HG03095 (cell line): Measurements from ENCODE around the gene NSFL1C.
"Not testable (repeated sequence)": the region's sequence is repeated elsewhere in the genome, so short reads cannot be mapped to it uniquely, and the experiment has no call there.

ENCODE experiments used
- ATAC-seq: cut with Tn5 transposase; IDR thresholded peaks from one replicate; pipeline ENCODE4 v1.9.1; 2021; ENCODE audit warnings: moderate library complexity; ENCODE audit not compliant: unreplicated experiment

Gene NSFL1C

DNA sequence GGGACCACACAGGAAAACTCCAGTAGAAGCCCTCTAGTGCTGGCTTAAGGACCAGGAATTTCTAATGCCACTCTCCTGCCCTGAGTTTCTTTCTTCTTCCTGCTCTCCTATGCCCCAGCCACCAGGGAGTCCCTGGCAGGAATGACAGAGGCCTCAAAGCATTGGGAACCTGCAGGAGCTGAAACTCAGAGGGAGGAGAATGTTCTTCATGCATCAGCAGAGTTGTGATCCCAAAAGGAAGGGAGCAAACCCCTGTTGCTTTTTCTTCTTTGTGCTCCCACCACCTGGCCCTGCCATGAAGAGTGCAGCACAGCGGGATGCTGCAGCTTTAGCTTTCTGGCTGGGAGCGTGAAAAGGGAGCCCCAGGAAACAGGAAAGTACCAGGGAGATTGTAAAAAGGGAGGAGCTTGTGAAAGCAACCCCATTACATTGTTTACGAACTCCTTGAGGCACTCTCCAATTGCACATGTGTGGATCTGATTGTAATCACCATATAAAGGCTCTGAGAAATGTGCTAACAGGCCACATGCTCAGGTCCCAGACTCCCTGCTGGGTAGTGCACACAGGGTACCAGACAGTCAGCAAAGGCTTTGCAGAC, 39.1 kb downstream of the NSFL1C start:
- ATAC-seq, result no peak

DNA sequence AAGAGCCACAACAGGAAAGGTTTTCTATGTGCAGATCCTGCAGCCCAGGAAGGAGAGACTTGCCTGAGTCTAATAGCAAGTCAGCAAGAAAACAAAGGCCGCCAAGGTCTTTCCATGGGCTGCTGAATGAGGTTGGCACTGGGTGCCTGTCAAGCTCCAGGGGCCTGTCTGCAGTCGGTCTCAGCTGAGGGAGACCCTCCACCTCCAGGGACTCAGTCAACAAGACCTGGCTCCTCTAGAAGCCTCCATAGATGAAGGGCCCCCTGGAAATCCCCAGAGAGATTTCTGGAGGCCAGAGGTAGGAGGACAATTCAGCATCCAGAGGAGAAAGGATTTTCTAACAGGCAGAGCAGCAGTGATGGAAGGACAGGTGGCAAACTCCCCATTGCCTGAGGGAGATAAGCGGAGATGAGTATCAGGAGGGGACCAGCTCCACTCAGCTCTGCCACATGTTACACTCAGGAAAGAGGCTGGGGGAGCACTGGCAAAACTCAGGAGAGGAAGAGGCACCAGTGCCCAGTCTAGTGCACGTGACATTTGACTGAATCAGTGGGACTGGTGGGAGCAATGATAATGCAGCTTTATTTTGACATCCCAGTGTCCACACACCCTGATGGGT, 40.3 kb downstream of the NSFL1C start:
- ATAC-seq, result no peak

DNA sequence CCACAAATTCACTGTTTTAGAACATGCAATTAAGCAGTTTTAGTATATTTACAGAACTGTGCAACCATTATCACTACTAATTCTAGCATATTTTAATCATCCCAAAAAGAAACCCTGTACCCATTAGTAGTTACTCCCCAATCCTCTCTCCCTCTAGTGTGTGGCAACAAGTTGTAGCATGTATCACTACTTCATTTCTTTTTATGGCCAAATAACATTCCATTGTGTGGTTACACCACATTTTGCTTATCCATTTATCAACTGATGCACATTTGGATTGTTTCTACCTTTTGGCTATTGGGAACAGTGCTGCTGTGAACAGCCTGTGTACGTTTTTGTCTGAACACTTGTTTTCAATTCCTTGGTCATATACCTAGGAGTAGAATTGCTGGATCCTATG, 42.3 kb downstream of the NSFL1C start:
- no peak for ATAC-seq

DNA sequence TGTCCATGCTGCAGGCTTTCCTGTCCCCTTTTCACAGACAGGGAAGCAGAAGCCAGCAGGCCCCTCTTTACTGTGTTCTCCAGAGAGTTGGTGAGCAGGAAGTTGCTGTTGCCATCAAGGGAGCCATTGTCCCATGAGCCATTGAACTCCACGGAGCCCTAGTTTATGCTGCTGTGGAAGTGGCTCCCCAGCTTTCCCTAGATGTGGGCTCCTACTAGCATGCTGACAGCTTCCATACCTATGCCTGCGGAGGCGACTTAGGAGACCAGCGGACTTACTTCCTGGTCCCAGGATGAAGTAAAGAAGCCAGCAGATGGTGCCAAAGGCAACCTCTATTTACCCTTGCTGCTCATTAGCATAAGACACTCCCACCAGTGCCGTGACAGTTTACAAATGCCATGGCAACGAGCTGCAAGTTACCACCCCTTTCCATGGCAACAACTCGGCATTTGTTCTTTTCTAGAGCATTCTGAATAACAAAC, 43.0 kb downstream of the NSFL1C start:
- no peak for ATAC-seq

DNA sequence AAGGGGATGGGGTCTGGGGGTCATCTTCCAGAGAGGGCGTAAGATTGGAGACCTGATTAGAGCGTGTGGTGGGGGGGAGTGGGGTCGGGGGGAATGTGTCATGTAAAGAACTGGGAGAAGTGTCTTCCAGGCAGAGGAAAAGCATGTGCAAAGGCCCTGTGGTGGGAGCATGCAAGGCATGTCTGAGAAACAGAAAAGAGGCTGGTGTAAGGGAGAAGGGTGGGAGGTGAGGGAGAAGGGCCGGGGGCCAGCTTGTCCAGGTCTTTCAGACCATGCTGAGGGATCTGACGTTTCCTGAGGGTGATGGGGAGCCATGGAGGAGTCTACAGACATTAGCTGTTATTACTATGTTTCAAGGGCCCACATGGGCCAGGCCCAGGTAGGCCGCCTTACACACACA, 43.4 kb downstream of the NSFL1C start:
- no peak for ATAC-seq

DNA sequence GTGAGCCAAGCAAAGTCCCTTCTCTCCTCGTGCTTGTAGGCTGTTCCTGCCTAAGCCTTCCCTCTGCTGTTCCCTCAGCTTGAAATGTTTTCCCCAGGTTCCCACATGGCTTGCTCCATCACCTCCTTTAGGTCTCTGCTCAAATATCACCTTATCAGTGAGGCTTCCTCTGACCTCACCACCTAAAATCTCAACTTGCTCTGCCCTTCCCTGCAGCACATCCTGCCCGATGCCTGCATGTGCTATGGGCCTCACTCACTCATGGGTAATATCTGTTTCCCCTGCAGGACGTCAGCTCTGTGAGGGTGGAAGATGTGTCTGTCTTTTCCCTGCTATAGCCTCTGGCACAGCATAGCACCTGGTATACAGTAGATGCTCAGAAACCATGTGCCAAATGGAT, 43.9 kb downstream of the NSFL1C start:
- no peak for ATAC-seq

DNA sequence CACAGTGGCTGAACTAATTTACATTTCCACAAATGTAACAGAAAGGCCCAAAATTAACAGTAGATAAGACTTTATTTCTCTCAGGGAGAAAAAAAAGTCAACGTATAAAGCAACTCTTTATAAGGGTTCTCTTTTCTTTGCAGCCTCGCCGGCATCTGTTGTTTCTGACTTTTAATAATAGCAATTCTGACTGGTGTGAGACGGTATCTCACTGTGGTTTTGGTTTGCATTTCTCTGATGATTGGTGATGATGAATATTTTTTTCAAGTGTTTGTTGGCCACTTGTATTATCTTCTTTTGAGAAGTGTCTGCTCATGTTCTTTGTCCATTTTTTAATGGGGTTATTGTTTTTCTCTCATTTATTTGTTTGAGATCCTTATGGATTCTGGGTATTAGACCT, 46.6 kb downstream of the NSFL1C start:
- ATAC-seq, result no peak

DNA sequence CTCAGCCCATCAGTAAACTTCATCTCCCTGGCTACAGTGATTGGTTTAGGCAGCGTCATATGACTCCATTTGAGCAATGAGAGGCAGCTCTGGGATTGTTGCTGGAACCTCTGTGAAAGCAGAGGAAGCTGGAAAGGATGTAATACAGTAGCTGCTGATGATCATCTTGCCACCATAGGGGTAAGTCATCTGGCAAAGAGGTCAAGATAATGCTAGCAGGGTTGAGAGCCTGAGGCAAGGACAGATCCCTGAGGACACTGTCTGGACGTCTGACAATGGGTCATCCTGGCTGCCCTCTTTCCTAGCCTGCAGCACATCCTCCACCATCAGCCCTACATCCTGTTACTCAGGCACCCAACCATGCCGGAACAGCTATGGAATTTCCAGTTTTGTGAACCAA, 48.3 kb downstream of the NSFL1C start:
- ATAC-seq, result no peak

DNA sequence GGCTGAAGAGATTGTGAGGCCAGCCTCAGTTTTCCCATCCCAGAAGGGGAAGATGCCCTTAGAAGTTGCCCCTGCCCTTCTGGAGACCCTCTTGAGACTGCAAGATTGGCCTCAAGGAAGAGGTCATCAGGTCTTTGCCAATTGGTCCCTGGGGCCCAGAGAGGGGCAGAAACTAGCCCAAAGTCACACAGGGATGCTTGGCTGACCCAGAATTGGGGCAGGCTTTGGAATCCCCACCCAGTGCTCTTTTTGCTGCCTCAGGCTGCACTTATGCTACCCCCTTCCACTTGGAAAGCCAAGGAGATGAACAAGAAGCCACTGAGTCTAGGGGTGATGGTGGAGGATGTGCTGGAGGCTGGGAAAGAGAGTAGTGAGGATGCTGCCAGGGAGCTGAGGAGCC, 48.9 kb downstream of the NSFL1C start:
- no peak for ATAC-seq

DNA sequence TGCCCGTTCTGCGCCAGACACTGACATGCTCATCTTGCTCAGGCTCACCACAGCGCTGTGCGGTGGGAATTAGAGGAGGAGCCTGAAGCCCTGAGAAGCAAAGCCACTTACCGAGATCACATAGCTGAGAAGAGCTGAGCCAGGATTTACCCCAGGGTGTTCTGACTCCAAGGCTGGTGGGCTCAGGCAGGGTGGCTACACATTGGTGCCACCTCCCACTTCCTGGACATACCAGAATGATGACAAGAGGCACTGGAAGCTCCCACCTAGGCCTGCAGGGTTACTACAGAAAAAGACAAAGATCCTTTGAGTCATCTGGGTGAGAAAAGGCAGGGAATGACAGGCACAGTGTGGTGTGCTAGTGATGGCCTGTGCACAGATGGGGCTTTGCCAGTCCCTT, 49.4 kb downstream of the NSFL1C start:
- no peak for ATAC-seq

DNA sequence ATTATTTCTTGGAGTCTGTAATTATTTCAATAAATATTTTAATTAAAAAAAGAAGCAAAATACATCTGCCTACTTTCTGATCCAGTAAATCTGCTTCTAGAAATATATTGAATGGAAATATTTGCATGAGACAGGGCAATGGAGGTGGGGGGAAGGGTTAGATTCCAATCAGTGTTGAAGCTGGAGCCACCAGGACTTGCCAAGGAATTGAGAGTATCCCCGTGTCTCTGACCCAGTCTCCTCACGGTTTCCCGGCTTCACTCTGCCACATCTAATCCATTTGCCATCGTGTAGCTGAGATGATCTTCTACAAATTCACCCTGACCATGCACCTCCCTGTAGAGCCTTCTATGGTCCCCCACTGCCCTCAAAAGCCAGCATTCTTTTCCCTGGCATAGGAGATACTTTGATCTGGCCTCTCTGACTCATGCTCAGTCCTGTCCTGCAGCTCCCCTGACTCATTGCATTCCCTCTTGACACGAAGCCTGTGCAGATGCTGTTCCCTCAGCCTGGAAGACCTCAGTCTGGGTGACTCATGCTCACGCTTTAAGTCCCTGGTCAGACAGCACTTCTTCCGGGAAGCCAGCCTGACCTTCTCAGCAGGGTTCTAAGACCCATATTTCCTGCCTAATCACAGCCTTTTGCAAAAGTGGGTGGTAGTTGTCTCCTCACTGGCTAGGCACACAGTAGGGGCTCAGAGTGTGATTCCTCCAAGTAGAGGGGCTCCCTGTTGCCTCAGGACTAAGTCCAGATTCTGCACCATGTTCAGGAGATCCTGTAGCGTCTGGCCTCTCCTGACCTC, 50.8 kb downstream of the NSFL1C start:
- ATAC-seq, result no peak

DNA sequence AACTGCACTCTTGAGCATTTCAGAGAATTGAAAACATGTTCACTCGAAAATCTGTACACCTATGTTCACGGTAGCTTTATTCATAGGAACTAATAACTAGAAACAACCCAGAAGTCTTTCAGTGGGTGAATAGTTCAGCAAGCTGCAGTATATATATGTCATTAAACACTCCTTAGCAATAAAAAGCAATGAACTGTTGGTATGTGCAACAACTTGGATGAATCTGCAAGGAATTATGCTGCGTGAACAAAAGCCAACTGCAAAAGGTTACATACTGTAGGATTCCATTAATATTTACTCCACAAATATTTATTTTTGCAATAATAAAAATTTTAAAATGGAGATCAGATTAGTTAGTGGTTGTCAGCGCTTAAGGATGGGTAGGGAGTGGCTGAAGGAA, 51.7 kb downstream of the NSFL1C start:
- no peak for ATAC-seq

DNA sequence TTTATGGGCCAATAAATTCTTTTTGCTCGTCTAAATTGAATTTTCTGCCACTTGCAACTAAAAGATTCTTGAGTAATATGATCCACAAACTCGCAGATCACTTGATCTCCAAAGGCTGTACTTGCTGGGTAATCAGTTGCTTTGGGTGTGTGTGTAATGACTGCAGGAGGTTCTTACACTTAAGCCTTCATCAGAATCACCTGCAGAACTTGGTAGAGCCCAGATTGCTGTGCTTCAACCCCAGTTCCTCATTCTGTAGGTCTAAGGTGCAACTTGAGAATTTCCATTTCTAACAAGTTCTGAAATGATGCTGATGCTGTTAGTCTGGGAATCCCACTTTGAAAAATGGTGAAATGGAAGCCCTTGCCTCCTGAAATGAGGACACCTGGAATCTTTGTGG, 60.8 kb downstream of the NSFL1C start:
- no peak for ATAC-seq

DNA sequence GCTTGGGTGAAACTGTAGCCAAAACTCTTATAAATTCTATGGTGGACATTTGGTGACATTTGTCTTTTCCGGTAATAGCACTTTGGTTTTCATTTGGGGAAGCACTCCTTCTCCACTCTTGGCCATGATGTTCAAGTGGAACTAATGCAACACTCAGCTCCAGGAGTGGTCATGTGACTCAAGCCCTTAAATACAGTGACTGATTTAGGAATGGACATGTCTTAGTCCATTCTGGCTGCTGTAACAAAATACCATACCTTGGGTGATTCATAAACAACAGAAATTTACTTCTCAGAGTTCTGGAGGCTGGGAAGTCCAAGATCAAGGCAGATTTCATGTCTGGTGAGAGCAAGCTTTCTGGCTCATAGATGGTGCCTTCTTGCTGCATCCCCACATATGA, 63.0 kb downstream of the NSFL1C start:
- no peak for ATAC-seq

DNA sequence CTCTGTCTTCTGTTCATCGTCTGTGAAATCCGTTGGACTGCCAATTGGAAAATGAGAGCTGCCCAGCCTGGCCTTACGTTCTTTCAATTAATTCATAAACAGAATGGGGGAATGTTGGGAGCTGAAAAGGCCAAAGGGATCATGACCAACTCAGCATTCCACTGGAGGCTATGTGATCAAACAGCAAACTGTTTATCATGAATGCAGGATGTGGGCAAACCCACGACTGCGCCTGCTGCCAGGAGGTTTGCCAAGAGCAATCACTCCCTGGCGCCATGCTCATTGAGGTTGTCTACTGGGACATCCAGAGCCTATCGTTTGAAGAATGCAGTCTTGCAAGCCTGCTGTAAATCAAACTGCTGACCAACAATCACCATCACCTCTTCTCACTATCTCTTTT, 64.5 kb downstream of the NSFL1C start:
- ATAC-seq, result no peak

DNA sequence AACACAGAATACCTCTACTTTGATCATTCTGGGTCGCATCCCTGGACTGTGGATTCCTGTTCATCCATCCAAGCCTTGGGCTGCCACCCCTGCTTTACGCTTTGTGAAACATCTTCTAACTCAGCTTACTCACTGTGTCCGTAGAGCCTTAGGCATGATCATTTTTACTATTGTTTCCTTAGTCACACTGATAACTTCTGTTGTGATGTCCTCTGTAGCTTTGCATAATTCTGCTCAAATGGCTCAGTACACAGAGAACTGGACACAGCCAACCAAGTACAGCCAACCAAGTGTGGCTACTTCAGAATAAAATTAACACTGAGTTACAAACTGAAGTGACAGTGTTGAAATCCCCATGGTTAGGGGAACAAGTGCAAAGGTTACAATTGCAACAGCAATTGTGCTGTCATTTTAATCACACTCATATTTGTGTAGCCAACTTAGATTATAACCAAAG, 65.2 kb downstream of the NSFL1C start:
- no peak for ATAC-seq

DNA sequence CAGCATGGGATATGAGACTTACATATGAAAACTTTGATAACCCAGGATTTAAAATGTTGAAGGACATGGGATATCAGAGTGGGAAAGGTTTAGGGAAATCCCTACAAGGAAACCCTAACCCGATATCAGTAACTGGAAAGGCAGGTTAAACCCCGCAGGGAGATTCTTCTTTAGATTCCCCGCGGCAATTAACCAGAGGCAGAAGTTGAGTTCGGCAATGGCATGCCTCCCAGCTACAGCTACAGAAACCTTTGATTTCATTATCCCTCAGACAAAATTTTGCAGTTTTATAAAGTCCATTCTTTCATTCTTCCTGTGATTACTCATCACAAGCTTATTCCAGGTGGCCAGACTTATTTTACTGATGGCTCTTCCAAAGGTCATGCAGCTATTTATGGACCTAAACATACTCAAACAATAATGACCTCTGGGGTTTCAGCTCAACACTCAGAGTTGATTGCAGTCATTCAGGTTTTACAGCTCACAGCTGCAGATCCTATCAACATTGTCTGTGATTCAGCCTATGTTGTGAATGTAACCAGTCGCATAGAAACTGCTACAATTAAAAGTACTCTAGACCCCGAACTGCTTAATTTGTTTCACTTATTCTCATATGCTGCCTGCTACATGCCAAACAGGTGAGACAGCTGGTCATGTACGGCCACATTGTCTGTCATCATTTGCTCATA, 66.8 kb downstream of the NSFL1C start:
- not testable (repeated sequence) for ATAC-seq

DNA sequence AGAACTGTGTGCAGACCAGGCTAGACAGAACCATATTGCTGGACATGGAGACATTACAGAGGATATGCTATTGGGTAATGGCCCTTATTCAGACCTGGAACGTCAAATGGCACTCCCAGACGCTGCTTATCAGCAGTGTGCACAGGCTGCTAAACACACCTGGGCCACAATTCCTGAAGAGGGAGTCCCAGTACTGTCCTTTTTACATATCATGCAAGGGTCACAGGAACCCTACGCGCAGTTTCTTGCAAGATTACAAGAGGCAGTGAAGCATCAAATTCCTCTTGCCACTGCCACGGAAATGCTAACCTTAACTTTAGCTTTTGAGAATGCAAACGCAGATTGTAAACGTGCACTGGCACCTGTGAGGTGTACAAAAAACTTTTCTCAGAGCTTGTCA, 68.5 kb downstream of the NSFL1C start:
- not testable (repeated sequence) for ATAC-seq

DNA sequence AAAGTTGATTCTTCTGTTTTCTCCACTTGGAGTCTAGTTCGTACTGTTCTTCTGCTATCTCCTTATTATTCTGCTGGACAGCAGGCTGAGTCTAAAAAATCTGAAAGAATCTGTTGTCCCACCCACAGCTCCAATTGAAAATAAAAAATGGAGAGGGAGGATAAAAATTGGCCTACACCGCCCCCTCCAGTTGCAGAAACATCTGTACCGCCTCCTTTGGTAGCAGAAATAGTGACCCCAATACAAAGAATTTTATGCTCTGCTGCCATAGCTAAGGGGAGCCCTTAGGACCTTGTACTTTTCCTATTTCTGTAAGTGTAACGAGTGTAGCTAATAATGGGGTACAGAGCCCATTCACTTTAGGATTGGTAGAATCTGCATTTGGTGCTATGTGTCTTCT, 68.9 kb downstream of the NSFL1C start:
- no peak for ATAC-seq

DNA sequence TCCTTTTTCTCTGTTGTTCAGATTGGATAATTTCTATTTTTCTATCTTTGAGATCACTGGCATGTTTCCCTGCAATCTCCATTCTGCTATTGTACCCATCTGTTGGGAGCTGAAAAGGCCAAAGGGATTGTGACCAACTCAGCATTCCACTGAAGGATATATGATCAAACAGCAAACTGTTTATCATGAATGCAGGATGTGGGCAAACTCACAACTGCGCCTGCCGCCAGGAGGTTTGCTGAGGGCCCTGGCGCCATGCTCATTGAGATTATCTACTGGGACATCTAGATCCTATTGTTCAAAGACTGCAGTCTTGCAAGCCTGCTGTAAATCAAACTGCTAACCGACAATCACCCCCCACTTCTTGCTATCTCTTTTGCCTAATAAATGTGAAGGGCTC, 69.9 kb downstream of the NSFL1C start:
- ATAC-seq, result no peak

DNA sequence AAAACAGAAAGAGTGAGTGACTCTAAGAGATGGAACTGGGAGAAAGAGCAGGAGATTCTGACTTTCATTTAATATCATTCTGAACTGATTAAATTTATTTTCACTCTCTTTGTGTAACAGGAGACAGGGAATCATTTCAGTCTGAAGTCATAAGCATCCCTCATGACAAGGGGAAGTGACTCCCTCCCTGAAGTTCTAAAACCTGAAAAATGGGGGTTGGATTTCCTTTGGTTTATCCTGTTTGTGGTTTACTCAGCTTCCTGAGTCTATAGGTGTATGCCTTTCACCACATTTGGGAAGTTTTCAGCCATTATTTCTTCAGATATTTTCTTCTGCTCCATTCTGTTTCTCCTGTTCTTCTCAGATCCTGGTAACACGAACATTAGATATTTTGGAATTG, 70.4 kb downstream of the NSFL1C start:
- no peak for ATAC-seq

DNA sequence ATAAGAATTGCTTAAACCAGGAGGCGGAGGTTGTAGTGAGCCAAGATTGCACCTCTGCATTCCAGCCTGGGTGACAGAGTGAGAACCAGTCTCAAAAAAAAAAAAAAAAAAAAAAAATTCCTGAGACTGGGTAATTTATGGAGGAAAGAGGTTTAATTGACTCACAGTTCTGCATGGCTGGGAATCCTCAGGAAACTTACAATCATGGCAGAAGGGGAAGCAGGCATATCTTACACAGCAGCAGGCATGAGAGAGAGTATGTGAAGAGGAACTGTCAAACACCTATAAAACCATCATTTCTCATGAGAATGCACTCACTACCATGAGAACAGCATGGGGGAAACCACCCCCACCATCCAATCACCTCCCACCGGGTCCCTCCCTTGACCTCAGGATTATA, 72.0 kb downstream of the NSFL1C start:
- no peak for ATAC-seq
